NCI-H1694 (cell line): ENCODE results near the gene ZNG1F.
"Not testable (repeated sequence)": the region's sequence is repeated elsewhere in the genome, so short reads cannot be mapped to it uniquely, and the experiment has no call there.

Experiments
- DNase-seq: peaks from one replicate; lab custom pipeline; 2025; lab: John Stamatoyannopoulos, UW

The ZNG1F gene

GRCh38 chr9:41086215-41086614 lies 102.9 kb downstream of the ZNG1F start:
- DNase-seq, result not testable (repeated sequence)

- not testable (repeated sequence) for DNase-seq
Measured at GRCh38 chr9:41082358-41082757, 106.8 kb downstream of the ZNG1F start.
